HCT116 (cell line): ENCODE measurements around the gene ACAP3.

Experiments used
- CTCF ChIP-seq, 3 experiments: fragments of 200-600 bp in 1 of 3; sonication (generic) in 1 of 3; IDR thresholded peaks in 2 of 3; conservative IDR thresholded peaks in 1 of 3; 2 replicates each; pipeline ENCODE4 v1.5.1; 2012 to 2017; ENCODE audit warnings: low read depth in 2 of 3, low read length in 2 of 3, antibody characterized with exemption in 1 of 3, borderline replicate concordance in 1 of 3, control low read depth in 1 of 3, mild to moderate bottlenecking in 1 of 3, mixed read lengths in 1 of 3, mixed run types in 1 of 3, moderate library complexity in 1 of 3; ENCODE audit not compliant: insufficient read depth in 1 of 3
- EGR1 ChIP-seq: IDR thresholded peaks from 2 replicates; pipeline ENCODE4 v1.6.1; 2012; ENCODE audit warnings: low read depth
- EZH2 ChIP-seq: fragments of 200-600 bp; sonication (generic); IDR thresholded peaks from 2 replicates; pipeline ENCODE4 v1.6.1; 2017; ENCODE audit warnings: antibody characterized with exemption, mixed run types
- SIN3A ChIP-seq: IDR thresholded peaks from 2 replicates; pipeline ENCODE4 v1.6.1; 2012; ENCODE audit warnings: low read depth

- TF ChIP-seq CTCF (IDR thresholded peaks at IDR 0.05 in 2 of 3, conservative IDR thresholded peaks at IDR 0.05 in 1 of 3; ENCODE audit: borderline replicate concordance in 1 of 3, insufficient read depth in 1 of 3, low read depth in 2 of 3, low read length in 2 of 3) (no peak), SIN3A (no peak), EZH2 (no peak), EGR1 (no peak)
Observed at GRCh38 chr1:1312450-1313314, 5.0 kb upstream of the ACAP3 start.
